ENCODE data around the gene FTO.

FTO gene

DNA sequence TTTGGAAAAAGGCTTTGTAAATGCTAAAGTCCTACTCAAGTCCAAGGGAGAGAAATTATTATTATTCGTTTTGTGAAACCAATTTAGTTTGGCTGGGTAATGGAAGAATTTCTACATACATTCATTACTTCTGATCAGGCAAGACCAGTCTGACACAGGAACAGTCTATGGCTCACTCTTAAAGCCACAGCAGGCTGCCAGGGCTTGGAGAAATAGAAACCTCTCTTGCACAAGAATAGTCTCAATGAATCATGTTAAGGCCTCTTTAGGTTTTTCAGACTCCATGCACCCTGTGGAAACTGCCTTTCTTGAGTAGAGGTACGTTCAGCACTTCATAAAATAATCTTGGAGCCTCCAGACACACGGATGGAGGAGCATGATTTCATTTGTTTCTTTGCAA is 414.9 kb downstream of the FTO start:
- Histone ChIP-seq H3K4me3 (ENCODE audit: low read depth, low read length) (no peak overlapping the region), H3K36me3 (replicated peaks) (no peaks in the 10 kb centered on the region), H3K27ac (no peak overlapping the region), H3K27me3 (replicated peaks) (no peaks in the 10 kb centered on the region)
- TF ChIP-seq, protein P1, sequence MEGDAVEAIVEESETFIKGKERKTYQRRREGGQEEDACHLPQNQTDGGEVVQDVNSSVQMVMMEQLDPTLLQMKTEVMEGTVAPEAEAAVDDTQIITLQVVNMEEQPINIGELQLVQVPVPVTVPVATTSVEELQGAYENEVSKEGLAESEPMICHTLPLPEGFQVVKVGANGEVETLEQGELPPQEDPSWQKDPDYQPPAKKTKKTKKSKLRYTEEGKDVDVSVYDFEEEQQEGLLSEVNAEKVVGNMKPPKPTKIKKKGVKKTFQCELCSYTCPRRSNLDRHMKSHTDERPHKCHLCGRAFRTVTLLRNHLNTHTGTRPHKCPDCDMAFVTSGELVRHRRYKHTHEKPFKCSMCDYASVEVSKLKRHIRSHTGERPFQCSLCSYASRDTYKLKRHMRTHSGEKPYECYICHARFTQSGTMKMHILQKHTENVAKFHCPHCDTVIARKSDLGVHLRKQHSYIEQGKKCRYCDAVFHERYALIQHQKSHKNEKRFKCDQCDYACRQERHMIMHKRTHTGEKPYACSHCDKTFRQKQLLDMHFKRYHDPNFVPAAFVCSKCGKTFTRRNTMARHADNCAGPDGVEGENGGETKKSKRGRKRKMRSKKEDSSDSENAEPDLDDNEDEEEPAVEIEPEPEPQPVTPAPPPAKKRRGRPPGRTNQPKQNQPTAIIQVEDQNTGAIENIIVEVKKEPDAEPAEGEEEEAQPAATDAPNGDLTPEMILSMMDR (IDR thresholded peaks at IDR 0.05; ENCODE audit: low read depth, low read length, missing control alignments), result no peak
- in situ Hi-C loops (cut with HindIII; ENCODE audit: low pct_ligation_motif_present, low sequenced_read_pairs), result no loop called here
- DNase-seq, result no peak

DNA sequence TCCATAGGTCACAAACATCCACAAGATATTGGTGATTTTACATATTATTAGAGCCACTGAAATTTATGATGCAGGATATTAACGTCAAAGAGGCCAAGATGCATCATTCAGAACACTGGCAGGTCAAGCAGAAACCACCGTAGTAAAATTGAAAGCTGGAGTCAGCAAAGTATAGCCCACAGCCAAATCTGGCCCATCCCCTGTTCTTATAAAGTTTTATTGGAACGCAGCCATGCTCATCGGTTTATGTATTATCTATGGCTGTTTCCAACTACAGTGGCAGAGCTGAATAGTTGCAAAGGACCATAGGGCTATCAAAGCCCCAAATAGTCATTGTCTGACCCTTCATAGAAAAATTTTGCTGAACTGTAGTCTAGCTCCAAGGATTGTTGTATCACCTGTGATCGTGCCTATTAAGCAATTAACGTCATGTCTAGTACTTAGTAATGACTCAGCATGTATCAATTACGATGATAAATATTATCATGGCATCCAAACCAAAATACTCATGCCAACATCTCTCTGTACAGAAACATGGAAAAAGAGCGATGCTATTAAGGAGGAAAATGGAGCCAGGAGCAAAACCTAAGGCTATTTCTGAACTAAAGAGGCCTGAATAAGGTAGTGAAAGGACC is 417.0 kb downstream of the FTO start:
- H3K36me3 ChIP-seq (replicated peaks), result no peaks in the 10 kb centered on the region
- in situ Hi-C loops (cut with HindIII; ENCODE audit: low pct_ligation_motif_present, low sequenced_read_pairs), result no loop called here
- no peak overlapping the region for H3K4me3 ChIP-seq (ENCODE audit: low read depth, low read length)
- H3K27ac ChIP-seq, result no peak overlapping the region
- DNase-seq, result no peak
- no peaks in the 10 kb centered on the region for H3K27me3 ChIP-seq (replicated peaks)
- TF ChIP-seq, protein P1 (IDR thresholded peaks at IDR 0.05; ENCODE audit: low read depth, low read length, missing control alignments), result no peak

DNA sequence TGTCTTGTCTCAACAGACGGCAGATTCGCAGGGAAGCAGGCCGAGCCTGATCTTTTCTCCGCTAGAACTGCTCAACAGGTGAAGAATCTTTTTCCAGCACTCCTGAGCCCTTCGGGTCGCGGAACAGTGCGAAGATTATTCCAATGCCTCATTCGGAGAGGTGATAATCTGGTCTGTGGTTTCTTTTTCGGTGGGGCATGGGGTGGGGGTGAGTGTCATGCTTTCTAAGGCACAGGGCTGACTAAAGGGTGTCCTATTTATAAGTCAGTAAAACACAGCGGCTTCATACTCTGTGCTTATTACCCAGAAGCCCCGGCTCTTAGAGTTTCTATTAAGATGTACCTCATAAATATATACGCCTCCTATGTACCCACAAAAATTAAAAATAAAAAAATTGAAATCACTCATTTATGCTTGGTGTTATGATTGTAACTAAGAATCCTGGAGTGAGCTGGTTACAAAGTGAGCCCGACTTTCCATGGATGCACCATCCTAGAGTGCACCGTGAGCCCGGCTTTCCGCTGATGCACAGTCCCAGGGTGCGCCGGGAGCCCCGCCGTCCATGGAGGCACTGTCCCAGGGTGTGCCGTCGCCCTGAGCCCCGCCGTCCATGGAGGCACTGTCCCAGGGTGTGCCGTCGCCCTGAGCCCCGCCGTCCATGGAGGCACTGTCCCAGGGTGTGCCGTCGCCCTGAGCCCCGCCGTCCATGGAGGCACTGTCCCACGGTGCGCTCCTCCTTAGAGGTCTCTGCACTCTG is 417.8 kb downstream of the FTO start:
- TF ChIP-seq, protein P1 (IDR thresholded peaks at IDR 0.05; ENCODE audit: low read depth, low read length, missing control alignments), result no peak
- DNase-seq, result no peak
- in situ Hi-C loops (cut with HindIII; ENCODE audit: low pct_ligation_motif_present, low sequenced_read_pairs), result no loop called here
- Histone ChIP-seq H3K36me3 (replicated peaks) (no peaks in the 10 kb centered on the region), H3K27ac (no peak overlapping the region), H3K4me3 (ENCODE audit: low read depth, low read length) (no peak overlapping the region), H3K27me3 (replicated peaks) (no peaks in the 10 kb centered on the region)

DNA sequence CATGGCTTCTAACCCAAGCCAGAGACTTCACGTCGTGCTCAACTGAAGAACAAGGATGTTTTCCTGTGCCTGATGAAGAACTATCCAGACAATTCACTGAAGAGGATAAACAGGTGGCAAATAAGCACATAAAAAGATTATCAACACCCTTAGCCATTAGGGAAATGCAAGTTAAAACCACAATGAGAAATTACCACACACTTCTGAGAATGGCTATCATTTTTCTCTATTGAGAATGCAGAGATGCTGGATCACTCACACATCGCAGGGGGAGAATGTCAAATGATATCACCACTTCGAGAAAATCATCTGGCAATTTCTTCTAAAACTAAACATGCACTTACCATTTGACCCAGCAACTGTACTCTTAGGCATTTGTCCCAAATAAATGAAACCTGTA is 419.8 kb downstream of the FTO start:
- TF ChIP-seq, protein P1 (IDR thresholded peaks at IDR 0.05; ENCODE audit: low read depth, low read length, missing control alignments), result no peak
- H3K27me3 ChIP-seq (replicated peaks), result no peaks in the 10 kb centered on the region

DNA sequence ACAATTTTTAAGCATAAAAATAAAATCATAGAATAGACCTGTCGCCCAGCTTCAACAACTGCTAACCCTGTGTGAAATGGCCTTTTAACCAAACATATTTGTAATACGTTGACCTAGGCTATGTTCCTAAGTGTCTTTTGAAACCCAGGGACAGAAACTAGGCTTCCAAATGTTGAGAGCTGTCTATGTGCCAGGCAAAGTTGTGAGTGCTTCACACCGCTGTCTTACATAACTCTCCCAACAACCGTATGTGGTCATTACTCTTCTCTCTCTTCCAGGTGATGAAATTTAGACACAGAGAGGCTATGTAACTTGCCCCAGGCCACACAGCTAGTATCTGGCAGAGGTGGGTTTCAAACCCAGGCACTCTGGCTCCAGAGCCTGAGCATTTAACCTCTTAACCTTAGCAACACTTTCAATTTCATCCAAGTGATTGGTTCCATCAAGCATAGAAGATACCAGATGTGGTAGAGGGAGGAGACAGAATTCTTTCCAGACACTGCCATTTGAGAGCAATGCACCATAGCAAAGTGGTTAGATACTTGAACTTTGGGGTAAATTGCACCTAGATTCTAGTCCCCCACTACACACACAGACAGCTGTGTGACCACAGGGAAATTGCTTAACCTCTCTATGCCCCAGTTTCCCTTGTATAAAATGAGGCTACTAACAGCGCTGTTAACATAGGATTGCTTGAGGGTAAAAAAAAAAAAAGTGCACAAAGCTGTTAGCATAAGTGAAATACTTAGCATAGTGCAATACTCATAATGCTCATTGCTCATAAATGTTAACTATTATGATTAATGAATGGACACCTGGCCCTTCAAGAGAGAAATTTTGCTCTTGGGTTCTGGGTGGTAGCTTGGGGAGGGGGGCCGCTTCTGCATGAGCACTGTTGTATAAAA is 422.0 kb downstream of the FTO start:
- H3K4me3 ChIP-seq (ENCODE audit: low read depth, low read length), result no peak overlapping the region
- in situ Hi-C loops (cut with HindIII; ENCODE audit: low pct_ligation_motif_present, low sequenced_read_pairs), result no loop called here
- DNase-seq, result no peak

More for the DNA sequence above, 419.8 kb downstream of the FTO start:
- no peaks in the 10 kb centered on the region for H3K36me3 ChIP-seq (replicated peaks)
- H3K4me3 ChIP-seq (ENCODE audit: low read depth, low read length), result no peak overlapping the region
- in situ Hi-C loops (cut with HindIII; ENCODE audit: low pct_ligation_motif_present, low sequenced_read_pairs), result no loop called here
- H3K27ac ChIP-seq, result no peak overlapping the region
- DNase-seq, result no peak

More for the DNA sequence above, 422.0 kb downstream of the FTO start:
- TF ChIP-seq, protein P1 (IDR thresholded peaks at IDR 0.05; ENCODE audit: low read depth, low read length, missing control alignments), result no peak
- no peaks in the 10 kb centered on the region for H3K36me3 ChIP-seq (replicated peaks)
- no peak overlapping the region for H3K27ac ChIP-seq
- H3K27me3 ChIP-seq (replicated peaks), result no peaks in the 10 kb centered on the region

Measured in brain microvascular endothelial cell (primary cell).